Measurements from ENCODE around the gene FGD3. TPM values are rescaled to one million over a fixed set of nuclear protein-coding genes. Genes with fewer than 3 reads are reported as not detected.

FGD3 gene
- total RNA-seq, 1 experiment from 2014 or later: 0.65 TPM

GRCh38 chr9:92948632-92949031 lies 1.3 kb downstream of the FGD3 start:
- Histone ChIP-seq H3K27ac (no peak overlapping the region), H3K36me3 (no peaks in the 10 kb centered on the region), H3K27me3 (no peaks in the 10 kb centered on the region), H3K4me1 (peaks cover 12% of the 10 kb centered on the region), H3K4me3 (no peak overlapping the region), H3K9me3 (replicated peaks) (no peaks in the 10 kb centered on the region)
- DNase-seq: no peak

- H3K9me3 ChIP-seq (replicated peaks): no peaks in the 10 kb centered on the region
- peaks cover 16% of the 10 kb centered on the region for H3K4me1 ChIP-seq
- no peak for DNase-seq
- no peaks in the 10 kb centered on the region for H3K36me3 ChIP-seq
- no peak overlapping the region for H3K4me3 ChIP-seq
- H3K27me3 ChIP-seq: no peaks in the 10 kb centered on the region
- no peak overlapping the region for H3K27ac ChIP-seq
Observed at GRCh38 chr9:92949266-92949982, 2.1 kb downstream of the FGD3 start.

- H3K9me3 ChIP-seq (replicated peaks): no peaks in the 10 kb centered on the region
- H3K27me3 ChIP-seq: no peaks in the 10 kb centered on the region
- no peak for DNase-seq
- H3K36me3 ChIP-seq: no peaks in the 10 kb centered on the region
- no peak overlapping the region for H3K27ac ChIP-seq
- H3K4me3 ChIP-seq: no peak overlapping the region
- H3K4me1 ChIP-seq: peaks cover 16% of the 10 kb centered on the region
Observed at GRCh38 chr9:92950359-92950955, 3.1 kb downstream of the FGD3 start.

- Histone ChIP-seq H3K27me3 (no peaks in the 10 kb centered on the region), H3K9me3 (replicated peaks) (no peaks in the 10 kb centered on the region), H3K4me3 (no peak overlapping the region), H3K4me1 (peaks cover 16% of the 10 kb centered on the region), H3K27ac (no peak overlapping the region), H3K36me3 (no peaks in the 10 kb centered on the region)
- no peak for DNase-seq
Observed at GRCh38 chr9:92952906-92953610, 5.7 kb downstream of the FGD3 start.

- no peaks in the 10 kb centered on the region for H3K9me3 ChIP-seq (replicated peaks)
- peaks cover 16% of the 10 kb centered on the region for H3K4me1 ChIP-seq
- H3K27ac ChIP-seq: no peak overlapping the region
- H3K27me3 ChIP-seq: no peaks in the 10 kb centered on the region
- DNase-seq: no peak
- no peaks in the 10 kb centered on the region for H3K36me3 ChIP-seq
- no peak overlapping the region for H3K4me3 ChIP-seq
Observed at GRCh38 chr9:92954049-92954861, 6.9 kb downstream of the FGD3 start.

GRCh38 chr9:92954886-92955285 lies 7.6 kb downstream of the FGD3 start:
- Histone ChIP-seq H3K9me3 (replicated peaks) (no peaks in the 10 kb centered on the region), H3K27ac (no peak overlapping the region), H3K36me3 (no peaks in the 10 kb centered on the region), H3K27me3 (no peaks in the 10 kb centered on the region), H3K4me1 (peaks cover 16% of the 10 kb centered on the region), H3K4me3 (no peak overlapping the region)
- no peak for DNase-seq

GRCh38 chr9:92960561-92961290 lies 13.4 kb downstream of the FGD3 start:
- no peaks in the 10 kb centered on the region for H3K36me3 ChIP-seq
- H3K27me3 ChIP-seq: peaks cover 5% of the 10 kb centered on the region; the same call in 1 of the 2 replicates
- H3K4me1 ChIP-seq: peaks cover 4% of the 10 kb centered on the region
- no peaks in the 10 kb centered on the region for H3K9me3 ChIP-seq (replicated peaks)
- H3K4me3 ChIP-seq: no peak overlapping the region
- no peak for DNase-seq
- H3K27ac ChIP-seq: no peak overlapping the region

- H3K27me3 ChIP-seq: peaks cover 12% of the 10 kb centered on the region; the same call in 1 of the 2 replicates
- no peak for DNase-seq
- H3K36me3 ChIP-seq: no peaks in the 10 kb centered on the region
- H3K4me1 ChIP-seq: peaks cover 5% of the 10 kb centered on the region
- H3K27ac ChIP-seq: no peak overlapping the region
- no peaks in the 10 kb centered on the region for H3K9me3 ChIP-seq (replicated peaks)
- no peak overlapping the region for H3K4me3 ChIP-seq
Observed at GRCh38 chr9:92961627-92962302, 14.4 kb downstream of the FGD3 start.

GRCh38 chr9:92962303-92962649 lies 15.0 kb downstream of the FGD3 start:
- H3K27ac ChIP-seq: no peak overlapping the region
- DNase-seq: no peak
- peaks cover 5% of the 10 kb centered on the region for H3K4me1 ChIP-seq
- H3K9me3 ChIP-seq (replicated peaks): no peaks in the 10 kb centered on the region
- peaks cover 12% of the 10 kb centered on the region; the same call in 1 of the 2 replicates for H3K27me3 ChIP-seq
- H3K4me3 ChIP-seq: no peak overlapping the region
- no peaks in the 10 kb centered on the region for H3K36me3 ChIP-seq

- peaks cover 5% of the 10 kb centered on the region for H3K4me1 ChIP-seq
- H3K4me3 ChIP-seq: no peak overlapping the region
- H3K27me3 ChIP-seq: peaks cover 12% of the 10 kb centered on the region; the same call in 1 of the 2 replicates
- H3K27ac ChIP-seq: no peak overlapping the region
- no peaks in the 10 kb centered on the region for H3K9me3 ChIP-seq (replicated peaks)
- no peak for DNase-seq
- H3K36me3 ChIP-seq: no peaks in the 10 kb centered on the region
Observed at GRCh38 chr9:92962846-92963245, 15.5 kb downstream of the FGD3 start.

GRCh38 chr9:92963831-92964606 lies 16.7 kb downstream of the FGD3 start:
- H3K36me3 ChIP-seq: no peaks in the 10 kb centered on the region
- H3K27me3 ChIP-seq: peaks cover 12% of the 10 kb centered on the region; the same call in 1 of the 2 replicates
- H3K4me3 ChIP-seq: no peak overlapping the region
- no peaks in the 10 kb centered on the region for H3K9me3 ChIP-seq (replicated peaks)
- peaks cover 5% of the 10 kb centered on the region for H3K4me1 ChIP-seq
- no peak overlapping the region for H3K27ac ChIP-seq
- DNase-seq: no peak

GRCh38 chr9:92964607-92965060 lies 17.3 kb downstream of the FGD3 start:
- Histone ChIP-seq H3K36me3 (no peaks in the 10 kb centered on the region), H3K4me1 (peaks cover 5% of the 10 kb centered on the region), H3K4me3 (no peak overlapping the region), H3K9me3 (replicated peaks) (no peaks in the 10 kb centered on the region), H3K27me3 (peaks cover 14% of the 10 kb centered on the region; the same call in 1 of the 2 replicates), H3K27ac (no peak overlapping the region)
- no peak for DNase-seq
